BE2C (cell line): ENCODE measurements around the gene MVK.

Source experiments
- DNase-seq: peaks from one replicate; pipeline ENCODE4 v3.0.0-alpha.2; 2020
- H3K27me3 ChIP-seq: fragments of 250-450 bp; sonication (Bioruptor Pico); 2 replicates; pipeline ENCODE4 v1.5.1; 2020; ENCODE audit warnings: mild to moderate bottlenecking
- H3K36me3 ChIP-seq: fragments of 250-450 bp; sonication (Bioruptor Pico); 2 replicates; pipeline ENCODE4 v1.5.1; 2020; ENCODE audit warnings: mild to moderate bottlenecking
- H3K4me1 ChIP-seq: fragments of 250-450 bp; sonication (Bioruptor Pico); 2 replicates; pipeline ENCODE4 v1.5.1; 2020
- H3K4me3 ChIP-seq: 2 replicates; pipeline ENCODE4 v1.5.1; 2011; ENCODE audit warnings: low read depth, low read length
- H3K9me3 ChIP-seq: fragments of 250-450 bp; sonication (Bioruptor Pico); 2 replicates; pipeline ENCODE4 v1.5.1; 2020
- TF ChIP-seq, protein P1 (sequence below): IDR thresholded peaks from 2 replicates; pipeline ENCODE4 v1.5.1; 2012; ENCODE audit warnings: mild to moderate bottlenecking, low read depth, low read length

Gene MVK

DNA sequence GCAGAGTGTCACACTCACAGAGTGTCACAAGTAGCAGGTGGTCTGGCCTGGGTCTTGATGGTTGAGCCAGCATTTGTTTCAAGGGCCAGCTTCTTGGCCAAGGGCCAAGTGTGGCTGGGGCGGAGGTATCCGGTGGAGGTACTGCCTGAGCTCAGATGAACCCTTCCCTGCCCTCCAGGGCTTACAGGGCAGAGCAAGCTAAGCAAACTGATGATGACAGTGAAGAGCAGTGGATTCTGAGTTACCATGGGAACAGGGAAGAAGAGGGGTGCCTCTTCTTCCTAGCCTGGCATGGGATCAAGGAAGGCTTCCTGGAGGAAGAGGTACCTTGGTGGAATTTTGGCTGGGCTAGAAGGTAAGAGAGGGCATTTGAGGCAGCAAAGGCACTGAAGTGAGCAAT is 35.7 kb downstream of the MVK start:
- TF ChIP-seq, protein P1, sequence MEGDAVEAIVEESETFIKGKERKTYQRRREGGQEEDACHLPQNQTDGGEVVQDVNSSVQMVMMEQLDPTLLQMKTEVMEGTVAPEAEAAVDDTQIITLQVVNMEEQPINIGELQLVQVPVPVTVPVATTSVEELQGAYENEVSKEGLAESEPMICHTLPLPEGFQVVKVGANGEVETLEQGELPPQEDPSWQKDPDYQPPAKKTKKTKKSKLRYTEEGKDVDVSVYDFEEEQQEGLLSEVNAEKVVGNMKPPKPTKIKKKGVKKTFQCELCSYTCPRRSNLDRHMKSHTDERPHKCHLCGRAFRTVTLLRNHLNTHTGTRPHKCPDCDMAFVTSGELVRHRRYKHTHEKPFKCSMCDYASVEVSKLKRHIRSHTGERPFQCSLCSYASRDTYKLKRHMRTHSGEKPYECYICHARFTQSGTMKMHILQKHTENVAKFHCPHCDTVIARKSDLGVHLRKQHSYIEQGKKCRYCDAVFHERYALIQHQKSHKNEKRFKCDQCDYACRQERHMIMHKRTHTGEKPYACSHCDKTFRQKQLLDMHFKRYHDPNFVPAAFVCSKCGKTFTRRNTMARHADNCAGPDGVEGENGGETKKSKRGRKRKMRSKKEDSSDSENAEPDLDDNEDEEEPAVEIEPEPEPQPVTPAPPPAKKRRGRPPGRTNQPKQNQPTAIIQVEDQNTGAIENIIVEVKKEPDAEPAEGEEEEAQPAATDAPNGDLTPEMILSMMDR, result no peak
- DNase-seq, result no peak
- no peak overlapping the region for H3K4me3 ChIP-seq
- no peaks in the 10 kb centered on the region for H3K27me3 ChIP-seq
- H3K4me1 ChIP-seq, result peaks cover 39% of the 10 kb centered on the region
- no peaks in the 10 kb centered on the region for H3K36me3 ChIP-seq
- H3K9me3 ChIP-seq, result no peaks in the 10 kb centered on the region

DNA sequence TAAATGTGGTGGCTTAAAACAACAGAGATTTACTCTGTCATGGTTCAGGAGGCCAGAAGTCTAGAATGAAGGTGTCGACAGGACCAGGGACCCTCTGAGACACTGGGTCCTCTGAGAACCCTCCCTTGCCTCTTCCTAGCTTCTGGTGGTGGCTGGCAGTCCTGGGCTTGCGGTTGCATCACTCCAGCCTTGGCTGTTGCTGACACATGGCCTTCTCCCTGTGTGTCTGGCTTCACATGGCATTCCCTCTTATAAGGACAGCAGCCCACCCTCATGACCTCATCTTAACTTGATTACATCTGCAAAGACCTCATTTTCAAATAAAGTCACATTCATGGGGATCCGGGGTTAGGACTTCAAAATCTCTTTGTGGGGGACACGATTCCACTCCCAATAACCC is 36.9 kb downstream of the MVK start:
- TF ChIP-seq, protein P1, result no peak
- H3K9me3 ChIP-seq, result no peaks in the 10 kb centered on the region
- H3K4me1 ChIP-seq, result peaks cover 33% of the 10 kb centered on the region
- H3K4me3 ChIP-seq, result no peak overlapping the region
- no peaks in the 10 kb centered on the region for H3K27me3 ChIP-seq
- no peak for DNase-seq
- H3K36me3 ChIP-seq, result no peaks in the 10 kb centered on the region

DNA sequence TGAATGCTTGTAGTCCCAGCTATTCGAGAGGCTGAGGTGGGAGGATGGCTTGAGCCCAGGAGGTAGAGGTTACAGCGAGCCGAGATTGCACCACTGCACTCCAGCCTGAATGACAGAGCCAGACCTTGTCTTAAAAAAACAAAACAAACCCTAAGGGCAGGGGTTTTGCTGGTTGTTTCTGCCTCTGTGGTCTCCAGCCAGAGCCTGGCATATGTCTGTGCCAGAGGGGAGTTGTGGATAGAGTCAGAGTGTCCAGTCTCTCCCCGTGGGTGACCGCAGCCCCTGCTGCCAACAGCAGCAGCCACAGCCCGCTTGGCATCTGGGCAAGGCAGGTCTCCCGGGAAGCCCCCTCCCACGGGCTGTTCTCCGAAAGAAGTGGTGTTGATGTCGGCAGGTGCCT is 37.6 kb downstream of the MVK start:
- Histone ChIP-seq H3K9me3 (no peaks in the 10 kb centered on the region), H3K4me3 (no peak overlapping the region), H3K27me3 (no peaks in the 10 kb centered on the region), H3K4me1 (peaks cover 31% of the 10 kb centered on the region), H3K36me3 (no peaks in the 10 kb centered on the region)
- no peak for DNase-seq
- TF ChIP-seq, protein P1, result no peak

DNA sequence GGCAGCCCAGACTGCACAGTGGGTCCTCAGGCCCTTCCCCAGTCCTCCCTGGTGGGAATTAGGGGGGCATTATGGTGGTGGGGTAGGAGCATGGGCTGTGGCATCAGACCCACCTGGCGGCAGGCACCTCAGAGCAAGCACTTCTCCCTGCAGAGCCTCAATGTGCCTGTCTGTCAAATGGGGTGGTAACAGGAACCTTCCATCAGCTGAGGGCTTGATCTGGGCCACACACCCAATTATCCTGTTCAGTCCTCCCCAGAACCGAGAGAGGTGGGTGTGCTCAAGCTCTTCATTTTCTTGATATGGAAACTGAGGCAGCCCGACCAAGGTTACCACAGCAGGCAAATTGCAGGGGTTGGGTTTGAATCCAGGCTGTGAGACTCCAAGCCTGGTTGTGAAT is 38.4 kb downstream of the MVK start:
- H3K36me3 ChIP-seq, result no peaks in the 10 kb centered on the region
- H3K4me1 ChIP-seq, result peaks cover 38% of the 10 kb centered on the region
- no peaks in the 10 kb centered on the region for H3K27me3 ChIP-seq
- DNase-seq, result no peak
- no peaks in the 10 kb centered on the region for H3K9me3 ChIP-seq
- TF ChIP-seq, protein P1, result no peak
- no peak overlapping the region for H3K4me3 ChIP-seq

DNA sequence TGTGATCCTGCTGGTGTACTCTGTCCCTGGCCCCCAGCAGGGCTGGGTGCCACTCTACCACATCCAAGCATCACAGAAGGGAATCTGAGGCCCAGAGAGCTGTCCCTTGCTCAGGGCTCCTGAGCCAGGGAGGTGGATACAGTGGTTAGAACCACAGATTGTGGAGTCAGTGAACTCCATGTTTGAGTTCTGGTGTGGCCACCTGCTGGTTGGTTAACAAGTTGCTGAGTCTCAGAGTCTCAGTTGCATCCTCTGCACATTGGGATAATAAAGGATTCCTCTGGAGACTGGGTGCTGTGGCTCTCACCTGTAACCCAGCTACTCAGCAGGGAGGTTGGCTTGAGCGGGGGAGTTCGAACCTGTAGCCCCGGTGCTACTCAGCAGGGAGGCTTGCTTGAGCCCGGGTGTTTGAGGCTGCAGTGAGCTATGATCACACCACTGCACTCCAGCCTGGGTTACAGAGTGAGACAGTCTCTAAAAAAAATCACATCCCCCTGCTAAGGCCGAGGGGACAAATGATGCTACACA is 39.4 kb downstream of the MVK start:
- TF ChIP-seq, protein P1, result peak; percentile 56
- Histone ChIP-seq H3K36me3 (no peaks in the 10 kb centered on the region), H3K4me3 (no peak overlapping the region), H3K9me3 (no peaks in the 10 kb centered on the region), H3K27me3 (no peaks in the 10 kb centered on the region), H3K4me1 (peaks cover 41% of the 10 kb centered on the region)
- no peak for DNase-seq

DNA sequence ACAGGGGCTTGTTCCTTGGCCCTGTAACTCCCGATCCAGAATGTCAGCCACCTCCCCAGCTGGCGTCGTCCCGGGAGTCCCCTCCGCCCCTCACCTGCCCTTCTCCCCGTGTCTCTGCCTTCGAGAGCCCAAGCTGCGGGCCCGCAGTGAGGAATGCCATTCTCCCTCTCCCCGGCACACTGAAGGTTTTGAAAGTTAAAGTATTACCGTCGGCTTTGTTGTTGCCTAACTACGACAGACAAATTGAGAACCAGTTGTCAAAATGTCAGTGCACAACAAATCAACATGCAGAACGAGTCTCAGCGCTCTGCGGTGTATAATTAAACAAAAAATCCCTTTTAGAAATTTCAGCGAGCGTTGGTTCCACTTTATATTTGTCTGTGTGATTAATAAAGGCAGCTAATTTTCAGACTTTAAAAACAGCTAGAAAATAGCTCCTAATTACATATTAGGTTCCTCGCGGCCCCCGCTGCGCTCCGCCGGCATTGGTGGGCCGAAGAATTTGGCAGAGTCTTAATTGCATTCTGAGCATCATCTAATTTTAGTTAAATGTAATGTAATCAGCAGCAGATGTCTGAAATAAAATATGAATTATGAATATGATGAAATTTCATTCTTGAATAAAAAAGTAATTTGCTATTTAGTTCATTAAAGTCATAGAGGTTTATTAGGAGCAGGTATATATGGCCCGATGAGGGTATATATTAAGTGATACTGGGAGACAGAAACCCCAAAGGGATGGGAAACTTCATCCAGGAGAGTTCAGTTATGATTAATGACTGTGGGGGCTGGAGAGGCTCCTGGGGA is 40.3 kb downstream of the MVK start:
- Histone ChIP-seq H3K36me3 (no peaks in the 10 kb centered on the region), H3K4me1 (peaks cover 43% of the 10 kb centered on the region), H3K27me3 (no peaks in the 10 kb centered on the region), H3K9me3 (no peaks in the 10 kb centered on the region), H3K4me3 (no peak overlapping the region)
- TF ChIP-seq, protein P1, result no peak
- DNase-seq, result no peak
